Fibroblast of lung (primary cell): Measurements from ENCODE around the gene TEX35. TPM values are rescaled to one million over a fixed set of nuclear protein-coding genes. Genes with fewer than 3 reads are reported as not detected.

Experiments used
- DNase-seq, 2 donors: peaks; one replicate each; pipeline versions ENCODE4 v3.0.0 to v3.0.0-alpha.2; 2010; ENCODE audit warnings: low read depth in 2 of 2
- H2AFZ ChIP-seq: 2 replicates; pipeline ENCODE4 v1.5.1; 2012; ENCODE audit warnings: low read length, control low read depth, inconsistent platforms
- H3K27ac ChIP-seq: 2 replicates; pipeline ENCODE4 v1.5.1; 2011; ENCODE audit warnings: low read length, control low read depth; ENCODE audit not compliant: insufficient read depth
- H3K27me3 ChIP-seq: 2 replicates; pipeline ENCODE4 v1.5.1; 2011; ENCODE audit warnings: mild to moderate bottlenecking, low read length; ENCODE audit not compliant: control insufficient read depth, insufficient read depth
- H3K36me3 ChIP-seq: 2 replicates; pipeline ENCODE4 v1.5.1; 2011; ENCODE audit warnings: low read length; ENCODE audit not compliant: control insufficient read depth, insufficient read depth
- H3K4me1 ChIP-seq: 2 replicates; pipeline ENCODE4 v1.5.1; 2011; ENCODE audit warnings: low read length; ENCODE audit not compliant: control insufficient read depth, insufficient read depth; ENCODE audit errors: extremely low read depth
- H3K4me2 ChIP-seq: 2 replicates; pipeline ENCODE4 v1.5.1; 2011; ENCODE audit warnings: low read length, control low read depth; ENCODE audit not compliant: insufficient read depth; ENCODE audit errors: extremely low read depth
- H3K4me3 ChIP-seq, 4 experiments: fragments of 200-600 bp in 1 of 4; sonication (generic) in 1 of 4; replicated peaks in 1 of 4; 2 replicates each; pipeline ENCODE4 v1.5.1; 2011 to 2016; ENCODE audit warnings: low read length in 4 of 4, low read depth in 3 of 4, mild to moderate bottlenecking in 3 of 4, control low read depth in 2 of 4, inconsistent platforms in 1 of 4, mixed read lengths in 1 of 4; ENCODE audit not compliant: insufficient read depth in 1 of 4; ENCODE audit errors: control extremely low read depth in 1 of 4
- H3K79me2 ChIP-seq: 2 replicates; pipeline ENCODE4 v1.5.1; 2012; ENCODE audit warnings: mild to moderate bottlenecking, low read length, inconsistent platforms; ENCODE audit not compliant: control insufficient read depth, insufficient read depth
- H3K9ac ChIP-seq: 2 replicates; pipeline ENCODE4 v1.5.1; 2011; ENCODE audit warnings: mild to moderate bottlenecking, low read length, control low read depth; ENCODE audit not compliant: insufficient read depth
- H3K9me3 ChIP-seq: 2 replicates; pipeline ENCODE4 v1.5.1; 2012; ENCODE audit warnings: low read depth, low read length; ENCODE audit not compliant: control insufficient read depth, insufficient read depth
- H4K20me1 ChIP-seq: 2 replicates; pipeline ENCODE4 v1.5.1; 2011; ENCODE audit warnings: low read length; ENCODE audit not compliant: control insufficient read depth, insufficient read depth; ENCODE audit errors: extremely low read depth
- EZH2 ChIP-seq: IDR thresholded peaks from 2 replicates; pipeline ENCODE4 v1.5.1; 2012; ENCODE audit warnings: low read length, control low read depth, mild to moderate bottlenecking; ENCODE audit errors: missing control alignments
- polyA plus RNA-seq, 2 donors: library from polyadenylated mRNA; depleted of rRNA in 1 of 2; stranded (reverse) in 1 of 2; unstranded in 1 of 2; fragments of >200 nt; gene quantifications; 2 replicates each; pipeline ENCODE4 v1.2.1, GENCODE V29; 2011 to 2012; ENCODE audit warnings: missing spikeins in 1 of 2
- total RNA-seq: library from RNA; depleted of rRNA; stranded (reverse); fragments of >200 nt; gene quantifications from 2 replicates; pipeline ENCODE4 v1.2.1, GENCODE V29; 2014
- TF ChIP-seq, protein P1 (sequence below), 2 donors: IDR thresholded peaks in 1 of 2; conservative IDR thresholded peaks in 1 of 2; 1 replicate in 1 of 2; 2 replicates in 1 of 2; pipeline ENCODE4 v1.5.1; 2011 to 2012; ENCODE audit warnings: low read length in 2 of 2, control low read depth in 1 of 2, inconsistent platforms in 1 of 2, low read depth in 1 of 2, mild to moderate bottlenecking in 1 of 2

Gene TEX35
- total and polyA plus RNA-seq, 2 donors (not counting 1 experiment from before 2014, with no cell fraction given), result 0.24 TPM; not detected in 1

DNA sequence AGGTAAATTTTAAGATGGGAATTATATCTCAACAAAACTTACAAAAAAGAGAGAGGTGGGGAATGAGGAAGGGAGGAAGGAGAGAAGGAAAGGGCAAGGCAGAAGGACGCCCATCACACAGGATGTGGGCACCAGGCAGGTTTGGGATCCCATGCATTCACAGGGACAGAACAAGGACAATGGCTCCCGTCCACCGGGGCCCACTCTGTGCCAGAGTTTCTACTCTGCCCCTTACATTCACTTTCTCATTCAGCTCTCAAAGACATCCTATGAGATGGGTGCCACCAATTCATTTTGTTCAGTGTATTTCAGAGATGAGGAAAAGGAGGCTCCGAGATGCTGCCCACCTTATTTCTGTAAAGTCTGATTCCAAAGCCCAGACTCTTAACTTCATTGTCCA lies 23.5 kb upstream of the TEX35 start:
- Histone ChIP-seq H3K4me1 (peaks cover 5% of the 10 kb centered on the region), H3K9me3 (no peaks in the 10 kb centered on the region), H2AFZ (no peak overlapping the region), H3K36me3 (no peaks in the 10 kb centered on the region), H4K20me1 (no peaks in the 10 kb centered on the region), H3K27me3 (no peaks in the 10 kb centered on the region), H3K4me3 (no peak overlapping the region), H3K9ac (no peak overlapping the region), H3K27ac (no peak overlapping the region), H3K4me2 (no peak overlapping the region), H3K79me2 (no peaks in the 10 kb centered on the region)
- TF ChIP-seq EZH2, result no peak
- TF ChIP-seq, protein P1, sequence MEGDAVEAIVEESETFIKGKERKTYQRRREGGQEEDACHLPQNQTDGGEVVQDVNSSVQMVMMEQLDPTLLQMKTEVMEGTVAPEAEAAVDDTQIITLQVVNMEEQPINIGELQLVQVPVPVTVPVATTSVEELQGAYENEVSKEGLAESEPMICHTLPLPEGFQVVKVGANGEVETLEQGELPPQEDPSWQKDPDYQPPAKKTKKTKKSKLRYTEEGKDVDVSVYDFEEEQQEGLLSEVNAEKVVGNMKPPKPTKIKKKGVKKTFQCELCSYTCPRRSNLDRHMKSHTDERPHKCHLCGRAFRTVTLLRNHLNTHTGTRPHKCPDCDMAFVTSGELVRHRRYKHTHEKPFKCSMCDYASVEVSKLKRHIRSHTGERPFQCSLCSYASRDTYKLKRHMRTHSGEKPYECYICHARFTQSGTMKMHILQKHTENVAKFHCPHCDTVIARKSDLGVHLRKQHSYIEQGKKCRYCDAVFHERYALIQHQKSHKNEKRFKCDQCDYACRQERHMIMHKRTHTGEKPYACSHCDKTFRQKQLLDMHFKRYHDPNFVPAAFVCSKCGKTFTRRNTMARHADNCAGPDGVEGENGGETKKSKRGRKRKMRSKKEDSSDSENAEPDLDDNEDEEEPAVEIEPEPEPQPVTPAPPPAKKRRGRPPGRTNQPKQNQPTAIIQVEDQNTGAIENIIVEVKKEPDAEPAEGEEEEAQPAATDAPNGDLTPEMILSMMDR (conservative IDR thresholded peaks at IDR 0.05 in 1 of 2, IDR thresholded peaks at IDR 0.05 in 1 of 2; ENCODE audit: low read depth in 1 of 2, low read length in 2 of 2), result no peak
- DNase-seq, result no peak

DNA sequence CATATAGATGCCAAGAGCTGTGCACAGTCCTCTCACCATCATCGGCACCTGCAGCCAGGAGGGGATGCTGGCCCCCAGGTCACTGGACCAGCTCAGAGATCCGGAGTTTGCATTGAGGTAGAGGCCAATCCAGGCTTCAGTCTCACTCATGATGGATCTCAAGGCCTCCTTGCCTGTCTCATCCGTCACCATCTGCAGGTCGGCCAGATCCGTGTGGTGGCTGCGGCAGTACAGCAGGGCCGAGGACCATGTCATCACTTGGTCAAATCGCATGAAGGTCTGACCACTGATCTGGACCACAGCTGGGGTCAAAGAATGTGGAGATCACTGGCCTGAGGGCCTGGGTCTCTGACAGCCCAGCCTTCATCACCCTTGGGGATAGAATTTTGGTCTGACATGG lies 22.8 kb upstream of the TEX35 start:
- peaks cover 5% of the 10 kb centered on the region for H3K4me1 ChIP-seq
- H3K9me3 ChIP-seq, result no peaks in the 10 kb centered on the region
- H3K27ac ChIP-seq, result no peak overlapping the region
- TF ChIP-seq EZH2, result no peak
- TF ChIP-seq, protein P1 (conservative IDR thresholded peaks at IDR 0.05 in 1 of 2, IDR thresholded peaks at IDR 0.05 in 1 of 2; ENCODE audit: low read depth in 1 of 2, low read length in 2 of 2), result no peak
- no peaks in the 10 kb centered on the region for H3K36me3 ChIP-seq
- H3K4me3 ChIP-seq, result no peak overlapping the region
- H2AFZ ChIP-seq, result no peak overlapping the region
- no peaks in the 10 kb centered on the region for H4K20me1 ChIP-seq
- DNase-seq, result no peak
- H3K9ac ChIP-seq, result no peak overlapping the region
- no peaks in the 10 kb centered on the region for H3K27me3 ChIP-seq
- H3K4me2 ChIP-seq, result no peak overlapping the region
- H3K79me2 ChIP-seq, result no peaks in the 10 kb centered on the region

DNA sequence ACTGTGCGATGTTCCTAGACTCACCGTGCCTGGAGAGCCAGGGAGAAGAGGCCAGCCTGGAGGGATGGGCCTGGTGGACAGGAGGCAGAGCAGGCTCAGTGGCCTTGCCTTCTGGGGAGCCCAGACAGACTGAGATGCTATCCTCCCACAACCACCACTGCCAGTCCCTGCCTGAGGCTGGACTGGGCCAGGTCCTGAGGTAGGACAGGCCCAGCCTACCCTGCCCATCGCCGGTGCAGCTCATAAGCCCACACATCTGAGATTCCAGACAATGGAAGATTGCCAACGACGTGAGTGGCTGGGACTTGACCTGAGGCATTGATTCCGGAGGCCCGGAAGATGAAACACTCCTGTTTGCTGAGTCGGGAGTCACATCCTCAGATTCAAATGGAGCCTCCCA lies 21.9 kb upstream of the TEX35 start:
- no peak for DNase-seq
- Histone ChIP-seq H3K79me2 (no peaks in the 10 kb centered on the region), H3K4me3 (no peak overlapping the region), H3K27ac (no peak overlapping the region), H3K36me3 (no peaks in the 10 kb centered on the region), H3K27me3 (no peaks in the 10 kb centered on the region), H3K9ac (no peak overlapping the region), H3K4me2 (no peak overlapping the region), H2AFZ (no peak overlapping the region), H3K4me1 (peaks cover 4% of the 10 kb centered on the region), H3K9me3 (no peaks in the 10 kb centered on the region), H4K20me1 (no peaks in the 10 kb centered on the region)
- TF ChIP-seq, protein P1 (conservative IDR thresholded peaks at IDR 0.05 in 1 of 2, IDR thresholded peaks at IDR 0.05 in 1 of 2; ENCODE audit: low read depth in 1 of 2, low read length in 2 of 2), result no peak
- TF ChIP-seq EZH2, result no peak
